PC-3 (cell line): ENCODE results near the gene PELI1.

Source experiments
- CTCF ChIP-seq: fragments of 300-600 bp; sonication (generic); conservative IDR thresholded peaks from 2 replicates; pipeline ENCODE4 v1.5.1; 2017; ENCODE audit warnings: antibody characterized with exemption, low read depth, mild to moderate bottlenecking, low read length
- EZH2 ChIP-seq: fragments of 300-600 bp; sonication (generic); IDR thresholded peaks from one replicate; pipeline ENCODE4 v1.6.1; 2017; ENCODE audit warnings: antibody characterized with exemption, mild to moderate bottlenecking, low read length; ENCODE audit not compliant: unreplicated experiment
- EZH2phosphoT487 ChIP-seq: fragments of 300-600 bp; sonication (generic); IDR thresholded peaks from 2 replicates; pipeline ENCODE4 v1.6.1; 2018; ENCODE audit warnings: mild to moderate bottlenecking, antibody characterized with exemption, low read length, borderline replicate concordance

DNA sequence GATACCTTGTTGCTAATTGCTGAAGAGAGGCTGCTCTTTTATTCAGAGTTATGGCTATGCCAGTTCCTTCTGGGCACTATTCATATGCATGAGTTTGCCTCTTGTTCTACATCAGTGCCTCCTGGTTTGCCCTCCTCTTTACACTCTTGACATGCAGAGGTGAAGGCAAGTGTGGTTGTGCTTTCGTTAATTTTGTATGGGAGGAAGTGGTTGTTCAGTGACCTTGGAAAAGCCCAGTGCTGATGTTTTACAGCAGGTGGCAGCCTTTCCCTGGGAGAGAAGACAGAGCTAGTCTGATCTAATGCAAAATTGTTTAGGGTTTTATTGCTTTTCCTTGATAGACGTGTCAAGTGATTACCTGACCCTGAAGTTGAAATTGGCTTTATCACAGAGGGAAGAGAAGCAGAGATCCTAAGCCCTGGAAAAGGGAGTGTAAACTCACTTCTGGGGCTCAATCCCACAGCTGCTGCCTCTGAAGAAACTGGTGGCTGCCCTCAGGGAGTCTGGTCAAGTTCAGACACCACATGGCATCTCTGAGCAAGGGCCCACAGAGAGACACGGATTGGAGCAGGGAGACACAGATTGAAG is 94.5 kb downstream of the PELI1 start:
- peak; percentile 95 for TF ChIP-seq CTCF
- no peak for TF ChIP-seq EZH2
- TF ChIP-seq EZH2phosphoT487 = no peak
